HEK293 (cell line): ENCODE results near the gene PIK3R5.
A peak's percentile ranks its signal among the peaks of the same experiment; 100 is the strongest.

Experiments
- CTCF ChIA-PET: fragments of 350-600 bp; formaldehyde crosslinking; extraction: SDS; loops from one replicate; lab custom pipeline; 2021; ENCODE audit warnings: antibody characterized with exemption; lab: Yijun Ruan, JAX
- POLR2A ChIA-PET: fragments of 300-600 bp; formaldehyde crosslinking; extraction: SDS; loops from one replicate; lab custom pipeline; 2020; ENCODE audit warnings: antibody characterized with exemption, inconsistent platforms; lab: Yijun Ruan, JAX
- H3K27ac ChIP-seq: fragments of 200-500 bp; sonication (Bioruptor generic); 2 replicates; pipeline ENCODE4 v1.5.1; 2014; ENCODE audit warnings: low read depth, low read length, control low read depth, inconsistent platforms; ENCODE audit errors: extremely low read depth
- H3K36me3 ChIP-seq, 2 experiments: fragments of 200-500 bp in 1 of 2; sonication (Bioruptor generic) in 1 of 2; 1 replicate in 1 of 2; 2 replicates in 1 of 2; pipeline ENCODE4 v1.5.1; 2014 to 2017; ENCODE audit warnings: inconsistent platforms in 2 of 2, low read length in 2 of 2; ENCODE audit not compliant: control insufficient read depth in 2 of 2, insufficient read depth in 1 of 2
- H3K4me1 ChIP-seq: fragments of 200-500 bp; sonication (Bioruptor generic); 2 replicates; pipeline ENCODE4 v1.5.1; 2014; ENCODE audit warnings: mild to moderate bottlenecking, low read length, inconsistent platforms; ENCODE audit not compliant: control insufficient read depth, insufficient read depth
- H3K4me3 ChIP-seq: 2 replicates; pipeline ENCODE4 v1.5.1; 2011; ENCODE audit warnings: low read depth, mild to moderate bottlenecking, control low read depth, low read length, moderate library complexity
- H3K9me3 ChIP-seq: fragments of 200-500 bp; sonication (Bioruptor generic); 2 replicates; pipeline ENCODE4 v1.5.1; 2014; ENCODE audit warnings: low read depth, low read length, inconsistent platforms; ENCODE audit not compliant: control insufficient read depth, insufficient read depth
- KLF8 ChIP-seq: fragments of 450-650 bp; formaldehyde crosslinking; IDR thresholded peaks from 2 replicates; pipeline ENCODE4 v1.5.1; 2016; ENCODE audit warnings: missing biosample characterization, missing genetic modification characterization
- PATZ1 ChIP-seq: fragments of 450-650 bp; formaldehyde crosslinking; IDR thresholded peaks from 2 replicates; pipeline ENCODE4 v1.5.1; 2016; ENCODE audit warnings: missing biosample characterization, missing genetic modification characterization
- SP7 ChIP-seq: fragments of 450-650 bp; formaldehyde crosslinking; IDR thresholded peaks from 2 replicates; pipeline ENCODE4 v1.5.1; 2016; ENCODE audit warnings: missing biosample characterization, missing genetic modification characterization
- ZNF10 ChIP-seq: fragments of 450-650 bp; formaldehyde crosslinking; IDR thresholded peaks from 2 replicates; pipeline ENCODE4 v1.5.1; 2017; ENCODE audit warnings: missing biosample characterization, missing genetic modification characterization
- ZNF140 ChIP-seq: fragments of 450-650 bp; formaldehyde crosslinking; IDR thresholded peaks from 2 replicates; pipeline ENCODE4 v1.5.1; 2016; ENCODE audit warnings: missing biosample characterization, missing genetic modification characterization
- ZNF146 ChIP-seq: fragments of 450-650 bp; formaldehyde crosslinking; IDR thresholded peaks from 2 replicates; pipeline ENCODE4 v1.5.1; 2016; ENCODE audit warnings: missing biosample characterization, missing genetic modification characterization
- ZNF157 ChIP-seq: fragments of 450-650 bp; formaldehyde crosslinking; IDR thresholded peaks from 2 replicates; pipeline ENCODE4 v1.5.1; 2016; ENCODE audit warnings: missing biosample characterization, missing genetic modification characterization
- ZNF2 ChIP-seq: fragments of 450-650 bp; formaldehyde crosslinking; IDR thresholded peaks from 2 replicates; pipeline ENCODE4 v1.5.1; 2016; ENCODE audit warnings: missing biosample characterization, missing genetic modification characterization
- ZNF239 ChIP-seq: fragments of 450-650 bp; formaldehyde crosslinking; IDR thresholded peaks from 2 replicates; pipeline ENCODE4 v1.5.1; 2016; ENCODE audit warnings: missing biosample characterization, missing genetic modification characterization
- ZNF266 ChIP-seq: fragments of 450-650 bp; formaldehyde crosslinking; IDR thresholded peaks from 2 replicates; pipeline ENCODE4 v1.5.1; 2016; ENCODE audit warnings: missing biosample characterization, missing genetic modification characterization, low read depth
- ZNF600 ChIP-seq: fragments of 450-650 bp; formaldehyde crosslinking; IDR thresholded peaks from 2 replicates; pipeline ENCODE4 v1.5.1; 2016; ENCODE audit warnings: missing biosample characterization, missing genetic modification characterization
- ZNF654 ChIP-seq: fragments of 450-650 bp; formaldehyde crosslinking; IDR thresholded peaks from 2 replicates; pipeline ENCODE4 v1.5.1; 2016; ENCODE audit warnings: low read depth, missing biosample characterization, missing genetic modification characterization
- ZNF704 ChIP-seq: fragments of 450-650 bp; formaldehyde crosslinking; IDR thresholded peaks from 2 replicates; pipeline ENCODE4 v1.5.1; 2016; ENCODE audit warnings: missing biosample characterization, missing genetic modification characterization
- TF ChIP-seq, protein P1 (sequence below): fragments of 450-650 bp; formaldehyde crosslinking; IDR thresholded peaks from 2 replicates; pipeline ENCODE4 v1.5.1; 2017; ENCODE audit warnings: missing biosample characterization, missing genetic modification characterization
- TF ChIP-seq, protein P2 (sequence below): fragments of 450-650 bp; formaldehyde crosslinking; IDR thresholded peaks from 2 replicates; pipeline ENCODE4 v1.5.1; 2016; ENCODE audit warnings: missing biosample characterization, missing genetic modification characterization
- TF ChIP-seq, protein P3 (sequence below): fragments of 450-650 bp; formaldehyde crosslinking; IDR thresholded peaks from 2 replicates; pipeline ENCODE4 v1.5.1; 2016; ENCODE audit warnings: missing biosample characterization, missing genetic modification characterization

The PIK3R5 gene

DNA sequence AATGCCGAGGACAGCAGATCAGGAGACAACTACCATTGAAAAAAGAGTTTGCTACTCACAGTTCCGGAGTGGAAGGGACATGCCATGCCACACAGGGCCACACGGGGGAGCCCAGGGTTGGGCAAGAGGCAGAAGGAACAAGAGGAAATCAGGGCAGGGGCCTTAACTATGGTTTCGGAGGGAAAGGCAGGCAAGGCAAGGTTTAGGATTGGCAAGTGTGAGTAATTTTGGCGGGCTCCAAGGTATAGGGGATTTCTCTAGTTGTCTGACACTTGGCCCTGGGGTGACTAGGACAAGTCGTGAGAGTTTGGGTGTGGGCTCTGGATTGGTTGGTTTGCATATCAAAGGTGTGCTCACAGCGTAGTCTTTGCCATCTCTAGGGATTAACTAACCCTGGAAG lies 28.8 kb upstream of the PIK3R5 start:
- Histone ChIP-seq H3K36me3 (no peaks in the 10 kb centered on the region), H3K9me3 (no peaks in the 10 kb centered on the region), H3K27ac (no peak overlapping the region), H3K4me3 (no peak overlapping the region), H3K4me1 (no peaks in the 10 kb centered on the region)
- CTCF ChIA-PET, result interaction anchor here (0.9 to 4.7 kb wide), 8 partner anchors 15 to 554 kb away, joined by 3 to 60 read pairs (median 4); no protein-coding TSS in a partner anchor
- POLR2A ChIA-PET, result interaction anchor here (0.6 kb wide), 1 partner anchor 302 kb away, joined by 5 read pairs; no protein-coding TSS in a partner anchor
- TF ChIP-seq ZNF157 (tag by site-specific recombination) (no peak), ZNF239 (no peak), SP7 (tag by site-specific recombination) (peak; percentile 17; the same call in 1 of the 2 replicates), ZNF10 (tag by site-specific recombination) (no peak), ZNF600 (tag by site-specific recombination) (peak; percentile 50; the same call in 1 of the 2 replicates), ZNF140 (no peak), ZNF266 (tag by site-specific recombination) (peak; percentile 100), KLF8 (tag by site-specific recombination) (no peak), ZNF654 (tag by site-specific recombination) (peak; percentile 76), PATZ1 (no peak), ZNF704 (tag by site-specific recombination) (no peak), ZNF146 (tag by site-specific recombination) (no peak), ZNF2 (tag by site-specific recombination) (peak; percentile 53; the same call in 1 of the 2 replicates)
- TF ChIP-seq, protein P1, sequence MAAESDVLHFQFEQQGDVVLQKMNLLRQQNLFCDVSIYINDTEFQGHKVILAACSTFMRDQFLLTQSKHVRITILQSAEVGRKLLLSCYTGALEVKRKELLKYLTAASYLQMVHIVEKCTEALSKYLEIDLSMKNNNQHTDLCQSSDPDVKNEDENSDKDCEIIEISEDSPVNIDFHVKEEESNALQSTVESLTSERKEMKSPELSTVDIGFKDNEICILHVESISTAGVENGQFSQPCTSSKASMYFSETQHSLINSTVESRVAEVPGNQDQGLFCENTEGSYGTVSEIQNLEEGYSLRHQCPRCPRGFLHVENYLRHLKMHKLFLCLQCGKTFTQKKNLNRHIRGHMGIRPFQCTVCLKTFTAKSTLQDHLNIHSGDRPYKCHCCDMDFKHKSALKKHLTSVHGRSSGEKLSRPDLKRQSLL (tag by site-specific recombination), result no peak
- TF ChIP-seq, protein P2, sequence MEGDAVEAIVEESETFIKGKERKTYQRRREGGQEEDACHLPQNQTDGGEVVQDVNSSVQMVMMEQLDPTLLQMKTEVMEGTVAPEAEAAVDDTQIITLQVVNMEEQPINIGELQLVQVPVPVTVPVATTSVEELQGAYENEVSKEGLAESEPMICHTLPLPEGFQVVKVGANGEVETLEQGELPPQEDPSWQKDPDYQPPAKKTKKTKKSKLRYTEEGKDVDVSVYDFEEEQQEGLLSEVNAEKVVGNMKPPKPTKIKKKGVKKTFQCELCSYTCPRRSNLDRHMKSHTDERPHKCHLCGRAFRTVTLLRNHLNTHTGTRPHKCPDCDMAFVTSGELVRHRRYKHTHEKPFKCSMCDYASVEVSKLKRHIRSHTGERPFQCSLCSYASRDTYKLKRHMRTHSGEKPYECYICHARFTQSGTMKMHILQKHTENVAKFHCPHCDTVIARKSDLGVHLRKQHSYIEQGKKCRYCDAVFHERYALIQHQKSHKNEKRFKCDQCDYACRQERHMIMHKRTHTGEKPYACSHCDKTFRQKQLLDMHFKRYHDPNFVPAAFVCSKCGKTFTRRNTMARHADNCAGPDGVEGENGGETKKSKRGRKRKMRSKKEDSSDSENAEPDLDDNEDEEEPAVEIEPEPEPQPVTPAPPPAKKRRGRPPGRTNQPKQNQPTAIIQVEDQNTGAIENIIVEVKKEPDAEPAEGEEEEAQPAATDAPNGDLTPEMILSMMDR, result peak; percentile 70
- TF ChIP-seq, all 188 proteins: peak for 6

DNA sequence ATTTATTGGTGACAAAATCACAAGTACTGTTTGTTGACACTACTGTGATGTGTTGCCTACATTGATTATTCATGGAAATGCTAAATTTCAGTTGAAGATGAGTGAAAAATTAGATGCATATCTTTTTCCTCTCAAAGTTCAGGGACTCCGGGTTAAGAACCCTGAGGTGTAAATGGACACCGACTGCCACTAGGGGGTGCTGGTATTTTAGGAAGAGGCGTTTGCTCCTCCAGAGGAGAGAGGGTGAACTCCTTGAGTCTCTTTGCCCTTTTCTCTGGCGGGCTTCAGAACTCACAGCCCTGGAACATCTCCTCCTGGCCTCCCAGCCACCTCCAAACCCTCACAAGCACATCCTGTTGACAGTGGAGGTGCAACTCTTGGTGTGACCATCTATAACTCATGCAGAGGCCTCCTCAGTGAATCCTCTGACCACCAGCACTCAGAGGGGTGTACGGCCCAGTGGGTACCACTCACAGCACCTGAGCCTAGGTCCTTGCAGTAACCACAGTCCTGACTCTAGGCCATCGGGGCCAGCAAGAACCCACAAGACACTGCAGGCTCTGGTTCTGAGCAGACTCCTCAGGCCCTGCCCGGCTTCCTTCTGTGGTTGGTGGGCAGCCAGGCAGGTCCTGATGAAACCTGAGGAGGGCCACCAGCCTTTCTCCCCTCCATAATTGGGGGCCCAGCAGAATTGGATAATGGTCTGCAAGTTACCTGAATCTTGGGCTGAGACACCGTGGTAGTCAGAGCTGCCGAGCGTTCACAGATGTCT lies 26.2 kb upstream of the PIK3R5 start:
- no peaks in the 10 kb centered on the region for H3K4me1 ChIP-seq
- TF ChIP-seq, protein P3, sequence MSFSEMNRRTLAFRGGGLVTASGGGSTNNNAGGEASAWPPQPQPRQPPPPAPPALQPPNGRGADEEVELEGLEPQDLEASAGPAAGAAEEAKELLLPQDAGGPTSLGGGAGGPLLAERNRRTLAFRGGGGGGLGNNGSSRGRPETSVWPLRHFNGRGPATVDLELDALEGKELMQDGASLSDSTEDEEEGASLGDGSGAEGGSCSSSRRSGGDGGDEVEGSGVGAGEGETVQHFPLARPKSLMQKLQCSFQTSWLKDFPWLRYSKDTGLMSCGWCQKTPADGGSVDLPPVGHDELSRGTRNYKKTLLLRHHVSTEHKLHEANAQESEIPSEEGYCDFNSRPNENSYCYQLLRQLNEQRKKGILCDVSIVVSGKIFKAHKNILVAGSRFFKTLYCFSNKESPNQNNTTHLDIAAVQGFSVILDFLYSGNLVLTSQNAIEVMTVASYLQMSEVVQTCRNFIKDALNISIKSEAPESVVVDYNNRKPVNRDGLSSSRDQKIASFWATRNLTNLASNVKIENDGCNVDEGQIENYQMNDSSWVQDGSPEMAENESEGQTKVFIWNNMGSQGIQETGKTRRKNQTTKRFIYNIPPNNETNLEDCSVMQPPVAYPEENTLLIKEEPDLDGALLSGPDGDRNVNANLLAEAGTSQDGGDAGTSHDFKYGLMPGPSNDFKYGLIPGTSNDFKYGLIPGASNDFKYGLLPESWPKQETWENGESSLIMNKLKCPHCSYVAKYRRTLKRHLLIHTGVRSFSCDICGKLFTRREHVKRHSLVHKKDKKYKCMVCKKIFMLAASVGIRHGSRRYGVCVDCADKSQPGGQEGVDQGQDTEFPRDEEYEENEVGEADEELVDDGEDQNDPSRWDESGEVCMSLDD (tag by site-specific recombination), result no peak
- peak; percentile 81 for TF ChIP-seq ZNF654 (tag by site-specific recombination)
- TF ChIP-seq, all 188 proteins: peak for 1
- no peak overlapping the region for H3K27ac ChIP-seq
- no peaks in the 10 kb centered on the region for H3K36me3 ChIP-seq
- ChIA-PET POLR2A (no interaction called here), CTCF (interaction anchor here (0.6 to 1.4 kb wide), 11 partner anchors 10 to 671 kb away, joined by 3 to 8 read pairs (median 3); no protein-coding TSS in a partner anchor)
- H3K4me3 ChIP-seq, result no peak overlapping the region
- no peaks in the 10 kb centered on the region for H3K9me3 ChIP-seq
